Stimulated activated CD4-positive, alpha-beta T cell treated with anti-CD3 and anti-CD28 coated beads, TNF-alpha, amount 100 ng/mL, for 4 hours (primary cell): Measurements from ENCODE around the gene ATG4A.

Experiments used
- DNase-seq, 3 experiments: peaks; one replicate each; pipeline ENCODE4 v3.0.0-alpha.2; 2020; ENCODE audit warnings: low read depth in 3 of 3

ATG4A gene

GRCh38 chrX:108168961-108169740 lies 77.6 kb downstream of the ATG4A start:
- DNase-seq, result no peak

- no peak for DNase-seq
These were observed 78.2 kb downstream of the ATG4A start for GRCh38 chrX:108169768-108170167.

DNA sequence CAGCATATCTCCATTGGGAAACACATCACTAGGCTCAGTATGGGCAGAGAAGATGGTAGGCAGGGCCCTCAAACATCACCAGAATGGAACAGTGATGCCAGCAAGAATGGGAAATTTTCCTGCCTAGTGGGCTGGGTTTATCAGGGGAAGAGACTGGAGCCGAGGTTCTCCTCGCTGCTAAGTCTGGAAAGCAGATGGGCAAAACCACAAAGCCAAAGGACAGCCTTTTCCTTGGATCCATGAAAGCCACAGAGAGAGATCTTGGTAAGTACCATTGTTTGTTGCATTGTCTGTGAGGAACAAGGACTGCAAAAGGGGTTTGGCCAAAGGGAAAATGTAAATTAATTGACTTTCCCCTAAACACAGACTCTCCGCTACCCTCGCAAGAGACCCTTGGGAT lies 80.1 kb downstream of the ATG4A start:
- DNase-seq, result no peak

DNA sequence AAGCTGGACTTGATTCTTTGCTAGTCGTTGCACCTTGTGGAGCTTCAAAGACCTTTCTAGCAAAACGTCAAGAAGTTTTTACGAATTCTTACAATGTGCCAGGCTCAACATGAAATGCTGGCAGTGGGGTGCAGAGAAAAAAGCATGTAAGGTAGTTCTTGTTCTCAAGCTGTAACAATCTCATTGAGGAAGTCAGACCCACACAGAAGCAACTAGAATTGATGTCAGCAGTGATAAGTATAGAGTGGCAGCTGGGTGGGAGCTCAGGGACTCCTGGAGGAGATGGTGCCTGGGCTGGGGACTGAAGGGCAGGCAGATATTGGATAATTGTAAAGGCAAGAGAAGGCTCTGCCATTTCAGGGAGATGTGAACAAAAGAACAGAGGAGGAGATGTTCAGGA lies 82.3 kb downstream of the ATG4A start:
- DNase-seq, result no peak

DNA sequence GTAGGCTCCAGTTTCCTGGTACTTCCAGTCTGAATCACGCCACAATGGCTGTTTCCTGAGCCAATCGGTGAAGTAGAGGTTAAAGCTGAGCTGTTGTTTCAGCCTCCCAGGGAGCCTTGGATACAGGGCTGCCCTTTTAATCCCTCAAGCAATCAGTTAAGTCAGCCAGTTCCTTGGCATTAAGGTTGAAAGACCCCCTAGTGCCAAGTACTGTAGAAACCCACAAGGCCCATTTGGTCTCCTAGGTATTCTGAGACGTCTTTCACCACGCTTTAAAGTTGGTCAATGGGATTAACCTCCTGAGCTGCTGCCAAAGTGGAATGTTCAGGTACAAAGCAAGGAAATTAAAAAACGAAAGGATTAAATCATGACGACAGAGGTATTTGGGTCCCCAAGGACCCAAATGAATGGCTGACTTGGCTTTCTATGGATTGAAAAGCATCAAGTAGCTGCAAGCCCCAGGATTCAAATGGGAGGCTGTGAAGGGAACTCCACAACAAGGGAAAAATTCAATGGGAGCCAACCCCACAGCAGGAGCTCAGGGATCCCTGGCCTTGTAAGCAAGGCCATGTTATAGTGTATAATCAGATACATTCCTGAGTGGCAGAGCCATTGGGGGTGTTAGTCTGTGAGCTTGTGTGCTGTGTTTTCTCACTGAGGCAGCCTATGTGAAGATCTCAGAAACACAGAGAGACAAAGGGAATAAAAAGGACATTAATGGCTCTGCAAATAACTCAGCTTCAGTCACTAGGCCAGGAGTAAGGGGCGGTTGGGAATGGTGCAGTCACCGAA lies 86.0 kb downstream of the ATG4A start:
- DNase-seq, result no peak

- no peak for DNase-seq
These were observed 86.5 kb downstream of the ATG4A start for GRCh38 chrX:108178143-108178498.

GRCh38 chrX:108186811-108187210 lies 95.2 kb downstream of the ATG4A start:
- no peak for DNase-seq

- DNase-seq, result no peak
These were observed 106.8 kb downstream of the ATG4A start for GRCh38 chrX:108198420-108198819.

- DNase-seq, result no peak
These were observed 107.5 kb downstream of the ATG4A start for GRCh38 chrX:108199041-108199440.

- no peak for DNase-seq
These were observed 108.1 kb downstream of the ATG4A start for GRCh38 chrX:108199691-108200090.

DNA sequence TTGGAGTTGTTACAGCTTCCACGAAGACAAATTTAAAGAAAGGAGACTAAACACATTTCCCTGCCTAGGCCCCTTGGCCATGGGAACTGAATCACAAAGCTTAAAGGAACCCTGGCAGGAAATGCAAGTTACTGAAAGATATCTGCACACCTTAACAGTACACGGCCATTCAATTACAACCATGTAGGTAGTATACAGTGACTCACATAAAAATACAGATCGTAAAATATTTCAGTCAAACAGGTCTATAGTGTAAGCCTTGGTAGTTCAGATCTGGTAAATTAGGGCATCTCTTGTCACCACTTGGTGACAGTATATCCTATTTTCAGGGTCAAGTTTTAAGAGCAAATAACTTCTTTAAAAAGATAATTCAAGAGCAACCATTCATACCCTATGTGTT lies 112.0 kb downstream of the ATG4A start:
- DNase-seq, result no peak
